Measurements from ENCODE around the gene CHRNA4. TPM values are rescaled to one million over a fixed set of nuclear protein-coding genes. Genes with fewer than 3 reads are reported as not detected.

Gene CHRNA4
- total and polyA plus RNA-seq, 10 of the 15 experiments (the other 5 are each of a cell fraction or from before 2014, with no cell fraction given): 0.04 to 0.41 (median 0.06) TPM; not detected in 5

DNA sequence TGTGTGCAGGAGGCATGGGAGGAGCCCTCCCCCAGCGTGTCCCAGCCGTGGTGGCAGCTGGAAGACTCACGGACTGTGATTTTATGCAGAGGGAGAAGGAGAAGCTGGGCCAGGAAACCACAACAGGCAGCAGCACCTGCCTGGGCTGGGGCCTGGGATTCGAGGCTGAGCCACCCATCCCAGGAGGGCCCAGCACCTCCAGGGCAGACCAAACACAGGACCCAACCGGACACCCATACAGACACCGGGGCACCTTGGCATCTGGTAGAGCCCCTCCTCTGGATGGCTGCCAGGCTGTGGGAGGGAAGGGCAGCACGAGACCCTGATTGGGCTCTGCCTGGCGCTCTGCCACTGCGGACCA is 41.7 kb upstream of the CHRNA4 start (continued):
- TF ChIP-seq, protein P1, sequence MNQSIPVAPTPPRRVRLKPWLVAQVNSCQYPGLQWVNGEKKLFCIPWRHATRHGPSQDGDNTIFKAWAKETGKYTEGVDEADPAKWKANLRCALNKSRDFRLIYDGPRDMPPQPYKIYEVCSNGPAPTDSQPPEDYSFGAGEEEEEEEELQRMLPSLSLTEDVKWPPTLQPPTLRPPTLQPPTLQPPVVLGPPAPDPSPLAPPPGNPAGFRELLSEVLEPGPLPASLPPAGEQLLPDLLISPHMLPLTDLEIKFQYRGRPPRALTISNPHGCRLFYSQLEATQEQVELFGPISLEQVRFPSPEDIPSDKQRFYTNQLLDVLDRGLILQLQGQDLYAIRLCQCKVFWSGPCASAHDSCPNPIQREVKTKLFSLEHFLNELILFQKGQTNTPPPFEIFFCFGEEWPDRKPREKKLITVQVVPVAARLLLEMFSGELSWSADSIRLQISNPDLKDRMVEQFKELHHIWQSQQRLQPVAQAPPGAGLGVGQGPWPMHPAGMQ (IDR thresholded peaks at IDR 0.05; ENCODE audit: borderline replicate concordance): no peak
- TF ChIP-seq NRF1 (conservative IDR thresholded peaks at IDR 0.05; ENCODE audit: low read depth, low read length) (no peak), RELA (IDR thresholded peaks at IDR 0.05; ENCODE audit: borderline replicate concordance, partially characterized antibody) (no peak), BCL11A (IDR thresholded peaks at IDR 0.05; ENCODE audit: low read depth, low read length) (no peak), TCF12 (IDR thresholded peaks at IDR 0.05; ENCODE audit: low read depth, low read length) (no peak), CREB1 (IDR thresholded peaks at IDR 0.05; ENCODE audit: low read depth) (no peak), MTA3 (IDR thresholded peaks at IDR 0.05; ENCODE audit: borderline replicate concordance, low read length) (no peak), WRNIP1 (IDR thresholded peaks at IDR 0.05; ENCODE audit: borderline replicate concordance, low read depth, low read length) (no peak), FOS (IDR thresholded peaks at IDR 0.05; ENCODE audit: borderline replicate concordance, extremely low read depth, insufficient read length) (no peak), SUZ12 (IDR thresholded peaks at IDR 0.05; ENCODE audit: unreplicated experiment) (no peak), ZSCAN29 (IDR thresholded peaks at IDR 0.05) (no peak), ZNF207 (IDR thresholded peaks at IDR 0.05; ENCODE audit: borderline replicate concordance) (no peak)
- TF ChIP-seq, protein P2, sequence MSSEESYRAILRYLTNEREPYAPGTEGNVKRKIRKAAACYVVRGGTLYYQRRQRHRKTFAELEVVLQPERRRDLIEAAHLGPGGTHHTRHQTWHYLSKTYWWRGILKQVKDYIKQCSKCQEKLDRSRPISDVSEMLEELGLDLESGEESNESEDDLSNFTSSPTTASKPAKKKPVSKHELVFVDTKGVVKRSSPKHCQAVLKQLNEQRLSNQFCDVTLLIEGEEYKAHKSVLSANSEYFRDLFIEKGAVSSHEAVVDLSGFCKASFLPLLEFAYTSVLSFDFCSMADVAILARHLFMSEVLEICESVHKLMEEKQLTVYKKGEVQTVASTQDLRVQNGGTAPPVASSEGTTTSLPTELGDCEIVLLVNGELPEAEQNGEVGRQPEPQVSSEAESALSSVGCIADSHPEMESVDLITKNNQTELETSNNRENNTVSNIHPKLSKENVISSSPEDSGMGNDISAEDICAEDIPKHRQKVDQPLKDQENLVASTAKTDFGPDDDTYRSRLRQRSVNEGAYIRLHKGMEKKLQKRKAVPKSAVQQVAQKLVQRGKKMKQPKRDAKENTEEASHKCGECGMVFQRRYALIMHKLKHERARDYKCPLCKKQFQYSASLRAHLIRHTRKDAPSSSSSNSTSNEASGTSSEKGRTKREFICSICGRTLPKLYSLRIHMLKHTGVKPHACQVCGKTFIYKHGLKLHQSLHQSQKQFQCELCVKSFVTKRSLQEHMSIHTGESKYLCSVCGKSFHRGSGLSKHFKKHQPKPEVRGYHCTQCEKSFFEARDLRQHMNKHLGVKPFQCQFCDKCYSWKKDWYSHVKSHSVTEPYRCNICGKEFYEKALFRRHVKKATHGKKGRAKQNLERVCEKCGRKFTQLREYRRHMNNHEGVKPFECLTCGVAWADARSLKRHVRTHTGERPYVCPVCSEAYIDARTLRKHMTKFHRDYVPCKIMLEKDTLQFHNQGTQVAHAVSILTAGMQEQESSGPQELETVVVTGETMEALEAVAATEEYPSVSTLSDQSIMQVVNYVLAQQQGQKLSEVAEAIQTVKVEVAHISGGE (CRISPR knock-in tag; IDR thresholded peaks at IDR 0.05): no peak
